Measurements from ENCODE around the gene SESN1.

DNA sequence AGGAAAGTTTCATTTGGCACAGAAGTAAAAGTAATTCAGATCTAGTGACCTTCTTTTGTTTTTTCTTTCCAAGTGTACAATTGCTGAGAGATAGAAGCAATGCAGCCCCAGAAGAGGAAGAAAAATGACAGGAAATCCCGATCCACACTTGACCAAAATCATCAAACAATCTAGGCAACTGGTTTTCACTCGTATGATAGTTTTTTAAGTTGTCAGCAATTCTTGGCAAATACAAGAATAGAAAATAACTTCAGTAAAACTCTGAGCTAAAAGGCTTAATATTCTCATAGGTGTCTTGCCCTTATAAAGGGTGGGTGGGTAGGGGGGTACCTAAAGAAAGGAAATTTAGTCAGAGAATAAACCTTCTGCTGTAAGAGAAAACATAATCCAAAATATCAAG is 36.0 kb downstream of the SESN1 start:
- no peak for TF ChIP-seq POLR2A (IDR thresholded peaks at IDR 0.05; ENCODE audit: low read depth, low read length)
- no peak for TF ChIP-seq POLR2AphosphoS5 (IDR thresholded peaks at IDR 0.05; ENCODE audit: low read depth, low read length)
- TF ChIP-seq TAF1 (IDR thresholded peaks at IDR 0.05; ENCODE audit: low read depth, low read length): no peak
- TF ChIP-seq POU2F2 (IDR thresholded peaks at IDR 0.05; ENCODE audit: low read depth, low read length): no peak
- TF ChIP-seq SPI1 (IDR thresholded peaks at IDR 0.05; ENCODE audit: low read depth, low read length): no peak

All from GM12891 (cell line).